Right renal pelvis (tissue), 4 donors: ENCODE results near the gene JAK2. TPM values are rescaled to one million over a fixed set of nuclear protein-coding genes. Genes with fewer than 3 reads are reported as not detected.
"Not testable (repeated sequence)": the region's sequence is repeated elsewhere in the genome, so short reads cannot be mapped to it uniquely, and the experiment has no call there.

Experiments
- DNase-seq, 4 donors: peaks; one replicate each; pipeline ENCODE4 v3.0.0-alpha.2; 2013; ENCODE audit warnings: low read depth in 4 of 4, low spot score in 3 of 4, missing footprints in 1 of 4
- polyA plus RNA-seq, 4 donors: library from polyadenylated mRNA; unstranded; fragments of 120-200 nt; gene quantifications; one replicate each; pipeline ENCODE4 v1.2.1, GENCODE V29; 2013; ENCODE audit not compliant: insufficient read length in 4 of 4

The JAK2 gene
- 10 to 100 TPM; 11.8 to 16.1 (median 14.9) TPM for polyA plus RNA-seq

- DNase-seq: peak; percentile 74 to 87 (median 80)
These were observed at the start of gene JAK2 for GRCh38 chr9:4984621-4985385. TSS of gene JAK2 (plus strand) at chr9:4985272. CDS start at chr9:5021988, 36,716 bp downstream.

GRCh38 chr9:4936277-4936676, 48.8 kb upstream of the JAK2 start:
- DNase-seq: no peak

- no peak for DNase-seq
These were observed 48.2 kb upstream of the JAK2 start for GRCh38 chr9:4936823-4937222.

- DNase-seq: no peak
These were observed 47.6 kb upstream of the JAK2 start for GRCh38 chr9:4937446-4937845.

GRCh38 chr9:4938496-4938895, 46.6 kb upstream of the JAK2 start:
- no peak for DNase-seq

- no peak for DNase-seq
These were observed 45.9 kb upstream of the JAK2 start for GRCh38 chr9:4939118-4939561.

- DNase-seq: not testable (repeated sequence)
These were observed 42.9 kb upstream of the JAK2 start for GRCh38 chr9:4942042-4942691.

GRCh38 chr9:4943346-4943745, 41.7 kb upstream of the JAK2 start:
- DNase-seq: no peak

- DNase-seq: not testable (repeated sequence)
These were observed 40.5 kb upstream of the JAK2 start for GRCh38 chr9:4944431-4945211.

GRCh38 chr9:4946937-4947336, 38.1 kb upstream of the JAK2 start:
- no peak for DNase-seq

GRCh38 chr9:4955836-4956235, 29.2 kb upstream of the JAK2 start:
- DNase-seq: no peak

- DNase-seq: no peak
These were observed 26.0 kb upstream of the JAK2 start for GRCh38 chr9:4959031-4959430.

- DNase-seq: no peak
These were observed 23.0 kb upstream of the JAK2 start for GRCh38 chr9:4962085-4962484.

- DNase-seq: no peak
These were observed 20.5 kb upstream of the JAK2 start for GRCh38 chr9:4964540-4964939.

GRCh38 chr9:4965174-4965821, 19.8 kb upstream of the JAK2 start:
- no peak for DNase-seq

GRCh38 chr9:4967523-4967922, 17.5 kb upstream of the JAK2 start:
- no peak for DNase-seq

GRCh38 chr9:4969130-4969529, 15.9 kb upstream of the JAK2 start:
- DNase-seq: no peak

- no peak for DNase-seq
These were observed 14.0 kb upstream of the JAK2 start for GRCh38 chr9:4970970-4971641.

- no peak for DNase-seq
These were observed 11.8 kb upstream of the JAK2 start for GRCh38 chr9:4973246-4973645.

GRCh38 chr9:4973902-4974301, 11.2 kb upstream of the JAK2 start:
- DNase-seq: no peak
